ENCODE measurements around the gene SFMBT2.

DNA sequence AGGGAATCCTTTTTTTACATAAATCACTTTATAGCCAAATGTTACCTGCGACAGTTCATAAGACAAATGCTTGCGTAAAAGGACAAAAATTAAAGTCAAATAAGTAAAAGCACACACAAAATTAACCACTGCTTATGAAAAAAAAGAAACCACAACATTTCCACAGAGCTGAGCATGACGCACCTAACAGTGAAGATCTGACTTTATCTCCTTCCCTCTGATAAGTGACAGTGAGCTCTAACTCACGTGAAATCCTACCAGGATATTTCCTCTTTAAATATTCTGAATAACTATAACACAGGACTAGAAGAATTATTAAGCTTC, 225.5 kb downstream of the SFMBT2 start:
- TF ChIP-seq EP300 (IDR thresholded peaks at IDR 0.05), result no peak
- TF ChIP-seq POLR2A (IDR thresholded peaks at IDR 0.05; ENCODE audit: low read depth), result no peak
- TF ChIP-seq CTCF (IDR thresholded peaks at IDR 0.05), result no peak

Measured in esophagus muscularis mucosa (tissue), 4 donors.